H1 (cell line): ENCODE data around the gene RNASE2. TPM values are rescaled to one million over a fixed set of nuclear protein-coding genes. Genes with fewer than 3 reads are reported as not detected.

Source experiments
- CTCF ChIA-PET: fragments of 300-600 bp; sonication (Branson Sonifier 250); formaldehyde crosslinking; loops from one replicate; lab custom pipeline; 2021; ENCODE audit not compliant: partially characterized antibody; lab: Charles Lee
- POLR2A ChIA-PET: fragments of 300-600 bp; sonication (Branson Sonifier 250); formaldehyde crosslinking; loops from one replicate; lab custom pipeline; 2021; ENCODE audit warnings: inconsistent platforms; ENCODE audit not compliant: partially characterized antibody; lab: Charles Lee
- DNase-seq, 2 experiments: peaks; one replicate each; pipeline versions ENCODE4 v3.0.0 to v3.0.0-alpha.2; 2010 to 2022; ENCODE audit warnings: low spot score in 2 of 2, low read depth in 1 of 2, mixed read lengths in 1 of 2
- FAIRE-seq: peaks from 2 replicates; lab custom pipeline; 2011; peaks lifted over from hg19 to GRCh38; lab: Jason Lieb, UNC
- H2AFZ ChIP-seq: 2 replicates; pipeline ENCODE4 v1.8.1; 2012; ENCODE audit warnings: low read length, inconsistent platforms
- H2AK5ac ChIP-seq: 2 replicates; pipeline ENCODE4 v1.6.1; 2013; ENCODE audit warnings: low read depth, low read length
- H2BK120ac ChIP-seq: replicated peaks from 2 replicates; pipeline ENCODE3; 2013; ENCODE audit warnings: low read depth, low read length, inconsistent platforms
- H2BK12ac ChIP-seq: 2 replicates; pipeline ENCODE4 v1.6.1; 2013; ENCODE audit warnings: low read depth, low read length
- H2BK15ac ChIP-seq: 2 replicates; pipeline ENCODE4 v1.6.1; 2013; ENCODE audit warnings: low read length
- H2BK20ac ChIP-seq: 2 replicates; pipeline ENCODE4 v1.6.1; 2013; ENCODE audit warnings: low read length
- H2BK5ac ChIP-seq: 2 replicates; pipeline ENCODE4 v1.6.1; 2013; ENCODE audit warnings: low read depth, low read length
- H3K14ac ChIP-seq: 2 replicates; pipeline ENCODE4 v1.6.1; 2013; ENCODE audit warnings: inconsistent platforms; ENCODE audit not compliant: insufficient read length
- H3K18ac ChIP-seq: 2 replicates; pipeline ENCODE4 v1.6.1; 2013; ENCODE audit warnings: low read length; ENCODE audit errors: extremely low read depth
- H3K23ac ChIP-seq: 2 replicates; pipeline ENCODE4 v1.6.1; 2013; ENCODE audit warnings: inconsistent platforms; ENCODE audit not compliant: insufficient read length
- H3K23me2 ChIP-seq: 2 replicates; pipeline ENCODE4 v1.6.1; 2013; ENCODE audit warnings: low read depth, low read length
- H3K27ac ChIP-seq: 2 replicates; pipeline ENCODE4 v1.6.1; 2011; ENCODE audit warnings: low read depth, low read length, inconsistent platforms
- H3K27me3 ChIP-seq, 4 experiments: replicated peaks in 1 of 4; 1 replicate in 1 of 4; 2 replicates in 3 of 4; pipeline versions ENCODE4 v1.6.1 to v1.8.1; 2011 to 2013; ENCODE audit warnings: low read length in 3 of 4, mild to moderate bottlenecking in 3 of 4, inconsistent platforms in 2 of 4, mixed read lengths in 2 of 4, moderate library complexity in 1 of 4; ENCODE audit not compliant: control insufficient read depth in 3 of 4, insufficient read depth in 3 of 4; ENCODE audit errors: extremely low read depth in 1 of 4
- H3K36me3 ChIP-seq, 4 experiments: 2 replicates each; pipeline versions ENCODE4 v1.6.1 to v1.8.1; 2011 to 2013; ENCODE audit warnings: mild to moderate bottlenecking in 4 of 4, low read length in 3 of 4, moderate library complexity in 2 of 4, control low read depth in 1 of 4, inconsistent platforms in 1 of 4; ENCODE audit not compliant: insufficient read depth in 4 of 4, control insufficient read depth in 2 of 4
- H3K4ac ChIP-seq: replicated peaks from 2 replicates; pipeline ENCODE3; 2013; ENCODE audit warnings: low read length, low read depth, mixed read lengths, inconsistent platforms; ENCODE audit not compliant: insufficient read length
- H3K4me1 ChIP-seq, 4 experiments: replicated peaks in 1 of 4; 1 replicate in 1 of 4; 2 replicates in 3 of 4; pipeline versions ENCODE4 v1.6.1 to v1.8.1; 2011 to 2013; ENCODE audit warnings: low read length in 3 of 4, inconsistent platforms in 2 of 4, mixed read lengths in 1 of 4; ENCODE audit not compliant: insufficient read depth in 4 of 4, control insufficient read depth in 3 of 4
- H3K4me2 ChIP-seq, 2 experiments: 2 replicates each; pipeline versions ENCODE4 v1.6.1 to v1.8.1; 2011 to 2013; ENCODE audit warnings: low read depth in 2 of 2, low read length in 2 of 2, control low read depth in 1 of 2, inconsistent platforms in 1 of 2, mild to moderate bottlenecking in 1 of 2; ENCODE audit not compliant: insufficient read depth in 1 of 2
- H3K4me3 ChIP-seq, 4 experiments: fragments of 200-600, 300-600 bp in 1 of 4; sonication (generic), shearing (Covaris generic), sonication (Bioruptor Twin) in 1 of 4; 2 replicates each; pipeline versions ENCODE4 v1.5.1 to v1.8.1; 2011 to 2016; ENCODE audit warnings: low read length in 4 of 4, low read depth in 3 of 4, control low read depth in 2 of 4, inconsistent platforms in 2 of 4, mild to moderate bottlenecking in 2 of 4, mixed read lengths in 1 of 4, moderate library complexity in 1 of 4; ENCODE audit not compliant: insufficient read depth in 2 of 4; ENCODE audit errors: extremely low read depth in 1 of 4
- H3K56ac ChIP-seq: replicated peaks from 2 replicates; pipeline ENCODE3; 2013; ENCODE audit warnings: low read depth, mild to moderate bottlenecking, mixed read lengths, low read length, inconsistent platforms; ENCODE audit not compliant: insufficient read length
- H3K79me1 ChIP-seq: 2 replicates; pipeline ENCODE4 v1.6.1; 2013; ENCODE audit warnings: low read depth, low read length, control low read depth
- H3K79me2 ChIP-seq, 2 experiments: 2 replicates each; pipeline versions ENCODE4 v1.6.1 to v1.8.1; 2012 to 2013; ENCODE audit warnings: low read length in 2 of 2, mild to moderate bottlenecking in 2 of 2, inconsistent platforms in 1 of 2; ENCODE audit not compliant: insufficient read depth in 2 of 2, control insufficient read depth in 1 of 2
- H3K9ac ChIP-seq, 4 experiments: replicated peaks in 1 of 4; 1 replicate in 1 of 4; 2 replicates in 3 of 4; pipeline versions ENCODE4 v1.6.1 to v1.8.1; 2011 to 2013; ENCODE audit warnings: low read depth in 3 of 4, low read length in 3 of 4, control low read depth in 2 of 4, mild to moderate bottlenecking in 2 of 4, moderate library complexity in 2 of 4, inconsistent platforms in 1 of 4; ENCODE audit errors: extremely low read depth in 1 of 4
- H3K9me3 ChIP-seq, 2 experiments: 2 replicates each; pipeline versions ENCODE4 v1.6.1 to v1.8.1; 2012 to 2013; ENCODE audit warnings: mild to moderate bottlenecking in 2 of 2, moderate library complexity in 2 of 2, control low read depth in 1 of 2, inconsistent platforms in 1 of 2, low read depth in 1 of 2, low read length in 1 of 2, mixed read lengths in 1 of 2; ENCODE audit not compliant: insufficient read depth in 2 of 2
- H4K20me1 ChIP-seq, 2 experiments: replicated peaks in 1 of 2; 2 replicates each; pipeline versions ENCODE3 to v1.8.1; 2011 to 2013; ENCODE audit warnings: inconsistent platforms in 2 of 2, low read length in 2 of 2, mild to moderate bottlenecking in 1 of 2; ENCODE audit not compliant: insufficient read depth in 2 of 2, control insufficient read depth in 1 of 2
- H4K5ac ChIP-seq: 2 replicates; pipeline ENCODE4 v1.6.1; 2013; ENCODE audit warnings: low read length, low read depth, mixed read lengths, inconsistent platforms; ENCODE audit not compliant: insufficient read length
- H4K8ac ChIP-seq: 2 replicates; pipeline ENCODE4 v1.8.0; 2013; ENCODE audit warnings: mild to moderate bottlenecking, moderate library complexity, low read length, inconsistent platforms; ENCODE audit not compliant: insufficient read depth; ENCODE audit errors: extremely low read depth
- H4K91ac ChIP-seq: replicated peaks from 2 replicates; pipeline ENCODE3; 2013; ENCODE audit warnings: low read length, mixed read lengths, inconsistent platforms; ENCODE audit not compliant: insufficient read length
- CHD1 ChIP-seq: IDR thresholded peaks from 2 replicates; pipeline ENCODE4 v1.6.1; 2012; ENCODE audit warnings: low read depth, low read length, improper control_type of control experiment
- JUN ChIP-seq: IDR thresholded peaks from 2 replicates; pipeline ENCODE4 v1.6.1; 2011; ENCODE audit warnings: low read depth, mild to moderate bottlenecking, improper control_type of control experiment, low read length
- NANOG ChIP-seq: IDR thresholded peaks from 2 replicates; pipeline ENCODE4 v1.6.1; 2011; ENCODE audit warnings: low read length, low read depth, mild to moderate bottlenecking, inconsistent platforms; ENCODE audit not compliant: insufficient read depth, poor library complexity, severe bottlenecking
- RNF2 ChIP-seq: fragments of 200-900, 300-1000 bp; sonication (generic); IDR thresholded peaks from 2 replicates; pipeline ENCODE4 v1.7.1; 2016; ENCODE audit warnings: borderline replicate concordance, low read depth, mild to moderate bottlenecking, antibody characterized with exemption, low read length; ENCODE audit not compliant: poor library complexity, severe bottlenecking; ENCODE audit errors: missing control alignments
- USF2 ChIP-seq: IDR thresholded peaks from 2 replicates; pipeline ENCODE4 v1.6.1; 2011; ENCODE audit warnings: low read length, improper control_type of control experiment
- WGBS, 2 experiments: shearing (Covaris generic) in 1 of 2; methylation state at CpG; one replicate each; pipeline versions ENCODE4 v1.1.6 to v1.1.7; 2013 to 2015; ENCODE audit warnings: low lambda C conversion rate in 2 of 2, mixed read lengths in 2 of 2, inconsistent platforms in 1 of 2, low coverage in 1 of 2, missing lambda C conversion rate in 1 of 2; ENCODE audit not compliant: insufficient replicate concordance in 2 of 2, insufficient coverage in 1 of 2, insufficient read length in 1 of 2; ENCODE audit errors: extremely low coverage in 1 of 2, missing lambda C conversion rate in 1 of 2; 5-methylcytosine and 5-hydroxymethylcytosine counted together
- polyA plus RNA-seq, 7 experiments: library from polyadenylated mRNA; depleted of rRNA in 3 of 7; stranded (reverse) in 5 of 7; unstranded in 2 of 7; fragments of >200 nt in 5 of 7; fragments of 200-250 nt in 2 of 7; gene quantifications; 1 replicate in 5 of 7; 2 replicates in 1 of 7; 4 replicates in 1 of 7; pipeline versions ENCODE4 v1.2.1 to v1.2.3, GENCODE V29; 2011 to 2013; ENCODE audit warnings: missing spikeins in 2 of 7, mixed read lengths in 2 of 7
- total RNA-seq: library from RNA; stranded (reverse); fragmentation: NEBNext Ultra II Directional; extraction: Animal tissue kit (Norgen Biotek cat#: 25700); gene quantifications from 2 replicates; pipeline ENCODE4 v1.2.1, GENCODE V29; 2021

Gene RNASE2
- total and polyA plus RNA-seq, 2 of the 8 experiments (the other 6 are each of a cell fraction or from before 2014, with no cell fraction given) = not detected

- Histone ChIP-seq H3K79me1 (no peaks in the 10 kb centered on the region), H3K14ac (no peak overlapping the region), H4K20me1 (peaks cover 0 to 2% of the 10 kb centered on the region in 2 experiments), H3K4me3 (no peak overlapping the region), H3K23ac (no peak overlapping the region)
- CTCF ChIA-PET = interaction anchor here (1.1 to 10.6 kb wide), 5 partner anchors 9 to 194 kb away, joined by 4 to 117 read pairs (median 8); partner anchors contain the start of gene RNASE1
- no peak for TF ChIP-seq CHD1
- no peak for TF ChIP-seq USF2
- no peak for TF ChIP-seq JUN
- TF ChIP-seq NANOG = no peak
- no peak for TF ChIP-seq RNF2
- TF ChIP-seq, all 59 proteins: peak for 0
- Histone ChIP-seq H2AK5ac (no peak overlapping the region), H4K5ac (no peak overlapping the region), H3K27me3 (no peaks in the 10 kb centered on the region), H2BK15ac (no peak overlapping the region), H3K23me2 (no peaks in the 10 kb centered on the region; the same call in 1 of the 2 replicates), H2BK20ac (no peak overlapping the region), H3K4me2 (no peak overlapping the region), H3K4me1 (peaks cover 2 to 6% (median 5%) of the 10 kb centered on the region in 4 experiments; a peak in 5 of 7 replicates), H3K36me3 (peaks cover 25 to 50% (median 38%) of the 10 kb centered on the region in 4 experiments), H2BK5ac (no peak overlapping the region), H3K56ac (no peak overlapping the region), H3K9me3 (no peaks in the 10 kb centered on the region), H4K8ac (no peak overlapping the region), H3K79me2 (peaks cover 0 to 5% of the 10 kb centered on the region in 2 experiments; a peak in 2 of 4 replicates), H3K9ac (no peak overlapping the region), H3K4ac (no peak overlapping the region), H2AFZ (no peak overlapping the region), H3K18ac (no peak overlapping the region), H4K91ac (no peak overlapping the region), H2BK12ac (no peak overlapping the region), H3K27ac (no peak overlapping the region), H2BK120ac (no peak overlapping the region)
- POLR2A ChIA-PET = interaction anchor here (1.8 kb wide), 1 partner anchor 27 kb away, joined by 4 read pairs; no protein-coding TSS in a partner anchor
- FAIRE-seq = no peak
- WGBS, 2 experiments = 93% methylated on average over 14 of the region's 14 CpGs; no CpG with 5 or more reads in 1 of the 2 experiments
- DNase-seq = no peak
These were observed 41.2 kb downstream of the RNASE2 start for GRCh38 chr14:20996521-20996920.
